ENCODE data around the gene CASTOR1.

DNA sequence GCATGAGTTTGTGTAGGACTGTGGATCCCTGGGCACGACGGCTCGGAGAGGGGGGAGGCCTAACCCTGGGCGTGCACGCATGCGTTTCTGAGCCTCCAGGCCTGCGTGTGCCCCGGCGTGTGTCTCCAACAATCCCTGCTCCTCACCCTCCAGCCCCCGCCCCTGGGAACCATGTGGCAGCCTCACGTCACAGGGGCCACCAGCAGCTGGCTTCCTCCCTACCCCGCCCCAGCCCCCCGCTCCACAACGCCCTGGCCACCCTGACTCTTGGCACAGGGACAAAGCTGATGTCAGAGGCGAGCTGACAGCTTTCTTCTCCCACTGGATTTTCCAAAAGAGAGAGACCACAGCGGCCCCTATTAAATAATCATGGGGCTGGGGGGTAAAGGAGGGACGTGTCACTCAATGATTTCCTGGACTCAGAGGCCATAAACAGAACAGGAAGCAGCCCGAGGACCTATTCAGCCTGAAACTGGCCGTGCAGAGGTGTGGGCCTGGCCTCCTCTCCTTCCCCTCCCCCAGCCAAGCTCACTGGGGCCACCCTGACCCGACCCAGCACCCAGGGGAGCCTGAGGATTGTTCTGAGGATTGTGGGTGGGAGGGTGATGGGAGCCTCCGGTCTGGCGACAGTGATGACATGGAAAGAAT is 36.0 kb downstream of the CASTOR1 start:
- TF ChIP-seq GATA2 (IDR thresholded peaks at IDR 0.05; ENCODE audit: low read depth, low read length): no peak
- TF ChIP-seq GATA3 (IDR thresholded peaks at IDR 0.05; ENCODE audit: low read depth, low read length): no peak
